Measurements from ENCODE around the gene PERM1.
"Not testable (repeated sequence)": the region's sequence is repeated elsewhere in the genome, so short reads cannot be mapped to it uniquely, and the experiment has no call there.

PERM1 gene

DNA sequence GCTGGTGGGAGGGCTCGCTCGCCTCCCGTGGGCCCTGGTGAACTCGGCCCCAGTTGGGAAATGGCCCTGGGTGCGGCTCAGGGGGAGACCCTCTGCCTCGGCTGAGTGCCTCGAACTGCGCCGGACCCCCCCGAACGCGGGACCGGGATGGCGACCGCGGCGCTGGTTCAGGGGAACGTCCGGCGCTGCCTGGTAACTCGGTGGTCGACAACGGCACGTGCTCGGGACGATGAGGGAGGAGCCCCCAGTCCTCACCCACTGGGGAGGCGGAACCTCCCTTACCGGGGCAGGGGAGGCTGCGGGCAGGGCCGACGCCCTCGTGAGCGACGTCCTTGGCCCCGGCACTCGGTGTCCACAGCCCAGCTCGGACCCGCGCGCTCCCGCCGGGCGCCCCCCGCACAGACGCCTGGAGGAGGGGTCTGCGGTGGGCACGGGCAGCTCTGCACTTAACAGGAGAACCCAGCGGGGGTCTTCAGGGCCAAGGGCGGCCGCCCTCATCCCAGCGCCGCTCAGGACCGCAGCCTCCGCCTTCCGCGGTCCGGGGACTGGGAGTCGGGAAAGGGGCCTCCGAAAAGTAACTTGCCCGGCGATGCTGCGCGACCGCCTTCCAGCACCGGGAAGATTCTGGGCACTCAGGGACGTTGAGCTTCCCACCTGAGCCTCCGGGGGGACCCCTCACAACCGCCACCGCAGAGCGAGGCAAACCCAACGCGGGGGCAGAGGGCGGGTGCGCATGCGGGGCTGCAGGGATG lies 16.3 kb upstream of the PERM1 start:
- no peak for DNase-seq

DNA sequence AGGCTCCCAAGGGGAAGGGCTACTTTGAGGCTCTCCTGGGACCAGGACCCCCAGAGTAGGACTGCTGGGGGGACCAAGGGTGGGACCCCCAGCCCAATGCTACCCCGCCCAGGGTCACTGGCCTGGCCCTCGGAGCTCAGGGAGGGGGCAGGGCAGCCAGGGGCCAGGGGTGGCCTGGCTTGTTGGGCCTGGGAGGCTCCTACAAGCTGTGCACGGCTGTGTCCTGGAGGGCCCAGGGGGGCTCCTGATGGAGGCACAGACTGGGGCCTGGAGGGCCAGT lies 15.8 kb upstream of the PERM1 start:
- DNase-seq = no peak

DNA sequence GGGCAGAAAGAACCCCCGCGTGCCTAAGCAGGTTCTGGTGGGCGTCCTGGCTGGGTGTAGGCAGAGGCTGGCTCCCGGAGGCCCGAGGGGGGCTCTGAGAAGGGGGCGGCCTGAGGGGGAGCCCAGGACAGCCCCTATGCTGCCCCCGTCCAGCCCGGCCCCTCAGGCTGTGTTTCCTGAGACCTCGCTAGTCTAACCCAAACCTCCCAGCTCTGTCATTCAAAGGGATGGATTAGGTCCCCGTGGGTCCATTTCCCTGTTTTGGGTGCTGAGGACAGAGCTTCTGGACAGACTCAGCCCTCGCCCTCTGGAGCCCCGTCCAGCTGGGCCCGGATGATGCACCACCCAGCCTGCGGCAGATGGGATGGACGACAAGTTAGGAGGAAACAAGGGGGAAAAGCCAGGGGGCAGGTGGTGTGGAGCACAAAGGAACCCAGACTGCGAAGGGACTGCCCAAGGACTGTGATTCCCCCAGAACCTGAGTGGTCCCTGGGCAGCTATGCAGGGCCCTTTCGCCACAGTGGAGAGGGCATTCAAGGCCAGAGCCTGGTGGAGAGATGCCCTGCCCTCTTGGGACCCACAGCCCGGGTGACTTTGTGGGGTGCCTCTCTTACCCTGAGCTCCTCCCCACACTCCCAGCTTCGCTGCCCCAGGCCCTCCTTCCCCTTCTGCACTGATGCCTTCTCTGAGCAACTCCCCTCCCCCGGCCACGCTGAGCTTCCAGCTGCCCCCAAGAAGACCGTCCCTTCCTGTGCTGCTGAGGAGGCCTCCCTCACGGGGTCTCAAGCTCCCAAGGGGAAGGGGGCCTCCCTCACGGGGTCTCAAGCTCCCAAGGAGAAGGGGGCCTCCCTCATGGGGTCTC lies 15.2 kb upstream of the PERM1 start:
- no peak for DNase-seq

DNA sequence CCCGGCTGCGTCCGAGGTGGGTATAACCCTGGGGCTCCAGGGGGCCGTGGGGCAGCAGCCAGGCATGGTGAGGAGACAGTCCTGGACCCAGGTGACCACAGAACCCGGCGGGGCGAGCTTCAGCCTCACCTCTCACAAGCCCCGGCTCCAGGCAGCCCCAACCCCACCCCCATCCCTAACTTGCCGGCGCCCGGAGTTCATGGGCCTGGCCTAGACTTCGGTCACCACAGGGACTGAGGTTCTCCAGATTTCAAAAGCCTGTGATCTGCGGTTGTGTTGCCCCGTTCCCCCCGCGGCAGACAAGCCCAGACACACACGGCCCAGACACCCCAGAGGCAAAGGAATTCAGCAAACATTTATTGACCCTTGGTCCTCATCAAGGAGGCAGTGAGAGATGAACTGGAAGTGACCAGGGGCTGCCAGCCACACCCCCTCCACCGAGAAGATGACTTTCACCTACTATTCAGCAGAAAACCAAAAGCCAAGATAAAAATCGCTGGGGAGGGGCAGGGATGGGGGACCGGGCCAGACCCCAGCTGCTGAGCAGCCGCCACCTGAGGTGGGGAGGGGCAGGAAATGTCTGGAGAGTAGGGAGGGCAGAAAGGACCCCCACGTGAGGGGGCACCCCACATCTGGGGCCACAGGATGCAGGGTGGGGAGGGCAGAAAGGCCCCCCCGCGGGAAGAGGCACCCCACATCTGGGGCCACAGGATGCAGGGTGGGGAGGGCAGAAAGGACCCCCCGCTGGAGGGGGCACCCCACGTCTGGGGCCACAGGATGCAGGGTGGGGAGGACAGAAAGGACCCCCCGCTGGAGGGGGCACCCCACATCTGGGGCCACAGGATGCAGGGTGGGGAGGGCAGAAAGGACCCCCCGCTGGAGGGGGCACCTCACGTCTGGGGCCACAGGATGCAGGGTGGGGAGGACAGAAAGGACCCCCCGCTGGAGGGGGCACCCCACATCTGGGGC lies 14.1 kb upstream of the PERM1 start:
- DNase-seq = no peak

DNA sequence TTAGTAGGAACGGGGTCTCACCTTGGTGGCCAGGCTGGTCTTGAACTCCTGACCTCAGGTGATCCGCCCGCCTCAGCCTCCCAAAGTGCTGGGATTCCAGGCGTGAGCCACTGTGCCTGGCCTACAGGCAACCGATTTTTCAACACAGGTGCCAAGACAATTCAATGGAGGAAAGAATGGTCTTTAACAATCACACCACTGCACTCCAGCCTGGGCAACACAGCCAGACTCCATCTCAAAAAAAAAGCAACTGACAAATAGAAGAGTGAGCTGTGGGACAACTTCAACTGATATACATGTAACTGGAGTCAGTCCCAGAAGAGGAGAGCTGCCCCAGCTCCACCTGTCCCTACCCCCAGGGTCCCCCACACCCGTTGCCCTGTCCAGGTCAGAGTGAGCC lies 12.7 kb upstream of the PERM1 start:
- DNase-seq = not testable (repeated sequence)

DNA sequence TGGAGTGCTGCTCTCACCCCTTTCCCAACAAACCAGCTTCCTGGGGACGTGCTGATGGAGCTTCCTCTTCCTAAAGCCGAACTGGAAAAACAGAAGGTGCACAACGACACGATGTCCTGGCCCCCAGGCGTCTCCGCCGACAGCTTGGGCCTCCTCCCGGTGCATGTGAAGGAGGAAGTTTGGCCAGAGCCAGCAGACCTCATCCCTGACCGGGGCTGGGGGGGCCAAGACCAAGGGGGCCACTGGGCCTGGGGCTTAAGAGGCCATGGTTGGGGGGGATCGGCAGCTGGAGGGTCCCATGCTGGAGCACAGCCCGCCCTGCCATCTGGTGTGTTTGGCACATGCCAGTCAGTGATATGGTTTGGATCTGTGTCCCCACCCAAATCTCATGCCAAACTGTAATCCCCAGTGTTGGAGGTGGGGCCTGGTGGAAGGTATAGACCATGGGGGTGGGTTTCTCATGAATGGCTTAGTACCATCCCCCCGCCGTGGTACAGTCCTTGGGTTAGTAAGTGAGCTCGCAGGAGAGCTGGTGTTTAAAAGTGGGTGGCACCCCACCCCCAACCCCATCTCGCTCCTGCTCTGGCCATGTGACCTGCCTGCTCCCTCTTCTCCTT lies 11.6 kb upstream of the PERM1 start:
- no peak for DNase-seq

DNA sequence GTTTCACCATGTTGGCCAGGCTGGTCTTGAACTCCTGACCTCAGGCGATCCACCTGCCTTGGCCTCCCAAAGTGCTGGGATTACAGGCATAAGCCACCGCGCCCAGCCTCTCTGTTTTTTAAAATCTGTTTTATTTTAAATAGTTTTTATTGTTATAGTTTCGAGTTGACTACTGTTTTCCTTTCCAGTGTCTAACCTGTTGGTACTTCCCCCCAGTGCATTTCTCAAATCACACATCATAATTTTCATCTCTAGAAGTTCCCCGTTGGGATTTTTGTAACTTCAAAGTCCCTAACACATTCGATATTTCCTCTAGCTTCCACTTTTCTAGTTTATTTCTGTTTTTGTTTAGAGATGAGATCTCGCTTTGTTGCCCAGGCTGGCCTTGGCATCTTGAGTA lies 10.5 kb upstream of the PERM1 start:
- no peak for DNase-seq

DNA sequence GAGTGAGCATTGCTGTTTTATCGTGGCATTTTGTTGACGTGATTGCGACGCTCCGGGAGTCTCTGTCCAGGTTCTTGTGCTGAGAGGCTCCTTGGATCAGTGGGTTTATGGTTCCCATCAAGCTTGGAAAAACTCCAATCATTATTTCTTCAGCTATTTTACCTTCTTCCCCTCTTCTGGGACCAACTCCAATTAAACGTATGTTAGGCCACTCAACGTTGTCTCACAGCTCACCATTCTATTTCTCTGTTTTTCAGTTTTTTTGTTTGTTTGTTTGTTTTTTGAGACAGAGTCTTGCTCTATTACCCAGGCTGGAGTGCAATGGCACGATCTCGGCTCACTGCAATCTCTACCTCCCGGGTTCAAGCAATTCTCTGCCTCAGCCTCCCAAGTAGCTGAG lies 10.0 kb upstream of the PERM1 start:
- DNase-seq = no peak

DNA sequence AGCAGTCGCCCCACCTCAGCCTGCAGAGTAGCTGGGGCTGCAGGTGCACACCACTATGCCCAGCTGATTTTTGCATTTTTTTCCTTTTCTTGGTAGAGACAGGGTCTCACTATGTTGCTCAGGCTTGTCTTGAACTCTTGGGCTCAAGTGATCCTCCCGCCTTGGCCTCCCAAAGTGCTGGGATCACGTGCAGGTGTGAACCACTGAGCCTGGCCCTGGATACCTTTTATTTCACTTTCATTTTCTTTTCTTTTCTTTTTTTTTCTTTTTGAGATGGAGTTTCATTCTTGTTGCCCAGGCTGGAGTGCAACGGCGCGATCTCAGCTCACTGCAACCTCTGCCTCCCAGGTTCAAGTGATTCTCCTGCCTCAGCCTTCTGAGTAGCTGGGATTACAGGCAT lies 9.4 kb upstream of the PERM1 start:
- not testable (repeated sequence) for DNase-seq

DNA sequence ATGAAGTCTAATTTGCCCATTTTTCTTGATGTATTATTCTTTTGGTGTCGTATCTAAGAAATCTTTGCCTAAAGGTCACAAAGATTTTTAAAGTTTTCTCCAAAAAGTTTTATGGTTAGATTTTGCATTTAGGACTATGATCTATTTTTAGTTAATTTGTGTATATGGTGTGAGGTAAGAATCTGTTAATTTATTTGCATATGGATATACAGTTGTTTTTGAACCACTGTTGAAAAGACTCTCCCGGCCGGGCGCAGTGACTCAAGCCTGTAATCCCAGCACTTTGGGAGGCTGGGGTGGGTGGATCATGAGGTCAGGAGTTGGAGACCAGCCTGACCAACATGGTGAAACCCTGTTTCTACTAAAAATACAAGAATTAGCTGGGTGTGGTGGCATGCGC lies 6.2 kb upstream of the PERM1 start:
- not testable (repeated sequence) for DNase-seq

DNA sequence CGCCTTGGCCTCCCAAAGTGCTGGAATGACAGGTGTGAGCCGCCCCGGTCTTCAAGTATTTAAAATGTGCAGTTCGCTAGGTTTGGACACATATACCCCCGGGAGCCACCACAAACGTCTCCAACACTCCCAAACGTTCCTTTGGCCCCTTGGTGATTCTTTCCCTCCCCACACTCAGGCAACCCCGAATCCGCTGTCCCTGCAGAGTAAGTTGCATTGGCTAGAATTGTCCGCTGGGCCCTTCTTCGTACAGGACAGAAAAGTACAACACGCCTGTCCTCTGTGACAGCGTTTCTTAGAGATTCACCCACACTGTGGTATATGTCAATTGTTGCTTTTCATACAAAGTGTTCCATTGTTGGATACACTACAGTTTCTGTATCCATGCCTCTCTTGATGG lies 3.2 kb upstream of the PERM1 start:
- DNase-seq = no peak

DNA sequence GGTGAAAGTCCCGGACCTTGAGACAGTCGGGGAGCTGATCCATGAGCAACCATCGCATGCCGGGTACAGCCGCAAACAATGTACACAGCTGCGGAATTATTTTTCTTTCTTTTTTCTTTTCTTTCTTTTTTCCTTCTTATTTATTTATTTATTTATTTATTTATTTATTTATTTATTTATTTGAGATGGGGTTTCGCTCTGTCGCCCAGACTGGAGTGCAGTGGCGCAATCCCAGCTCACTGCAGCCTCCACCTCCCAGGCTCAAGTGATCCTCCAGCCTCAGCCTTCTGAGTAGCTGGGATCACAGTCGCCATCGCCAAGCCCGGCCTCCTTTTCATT lies 2.6 kb upstream of the PERM1 start:
- DNase-seq = no peak

DNA sequence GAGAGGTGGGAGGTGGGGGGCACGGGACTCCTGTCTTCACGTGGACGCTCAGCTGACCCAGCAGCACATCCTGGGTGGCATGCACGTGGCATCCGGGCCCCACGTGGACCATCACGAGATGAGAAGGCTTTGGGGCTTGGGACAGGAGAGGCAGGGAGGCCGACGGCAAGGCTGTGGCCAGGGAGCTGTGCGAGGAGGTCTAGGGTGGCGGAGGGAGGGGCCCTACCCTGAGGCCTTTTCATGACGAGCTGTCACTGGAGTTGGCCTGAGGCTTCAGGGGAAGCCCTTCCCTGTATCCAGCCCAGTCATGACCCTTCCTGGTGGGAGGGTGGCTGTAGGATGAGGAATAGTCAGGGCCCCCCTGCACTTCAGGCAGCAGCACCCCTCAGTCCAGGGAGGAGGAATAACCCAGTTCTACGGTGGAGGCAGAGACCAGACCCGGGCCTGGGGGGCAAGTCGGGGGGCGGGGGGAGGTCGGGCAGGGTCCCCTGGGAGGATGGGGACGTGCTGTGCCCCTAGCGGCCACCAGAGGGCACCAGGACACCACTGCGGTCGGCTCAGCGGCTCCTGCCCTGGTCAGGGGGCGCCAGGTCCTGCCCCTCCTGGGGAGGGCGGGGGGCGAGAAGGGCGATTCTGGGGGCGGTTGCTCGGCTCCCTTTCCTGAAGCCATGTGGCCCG lies 2.0 kb upstream of the PERM1 start:
- peak; percentile 19 for DNase-seq

DNA sequence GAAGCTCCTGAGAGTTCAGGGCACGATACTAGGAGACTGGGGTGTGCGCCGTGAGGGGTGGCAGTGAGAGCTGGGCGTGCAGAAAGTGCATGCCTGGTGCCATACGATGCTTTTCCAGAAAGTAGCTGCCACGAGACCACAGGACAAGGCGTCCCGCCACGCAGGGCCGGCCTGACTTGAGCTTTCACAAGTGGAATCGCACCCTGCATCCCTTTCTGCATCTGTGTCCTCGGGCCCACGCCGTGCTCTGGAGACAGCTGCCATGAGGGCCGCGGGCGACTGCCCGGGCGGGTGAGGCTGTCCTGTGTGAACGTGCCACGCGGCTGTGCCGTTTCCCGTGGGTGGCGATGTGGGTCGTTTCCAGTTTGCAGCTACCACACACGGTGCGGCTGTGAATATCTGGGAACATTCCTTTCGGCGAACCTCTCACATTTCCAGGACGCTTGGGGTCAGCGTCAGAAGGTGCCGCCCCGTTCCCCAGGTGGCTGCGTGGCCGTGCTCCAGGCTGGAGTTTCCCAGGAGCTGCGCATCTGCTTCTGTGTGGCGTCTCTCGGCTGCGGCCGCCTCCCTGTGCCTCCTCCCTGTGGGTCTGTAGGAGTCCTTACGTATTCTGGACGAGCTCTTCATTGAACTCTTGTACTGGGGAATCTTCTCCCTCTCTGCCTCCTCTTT lies 1.0 kb upstream of the PERM1 start:
- no peak for DNase-seq

DNA sequence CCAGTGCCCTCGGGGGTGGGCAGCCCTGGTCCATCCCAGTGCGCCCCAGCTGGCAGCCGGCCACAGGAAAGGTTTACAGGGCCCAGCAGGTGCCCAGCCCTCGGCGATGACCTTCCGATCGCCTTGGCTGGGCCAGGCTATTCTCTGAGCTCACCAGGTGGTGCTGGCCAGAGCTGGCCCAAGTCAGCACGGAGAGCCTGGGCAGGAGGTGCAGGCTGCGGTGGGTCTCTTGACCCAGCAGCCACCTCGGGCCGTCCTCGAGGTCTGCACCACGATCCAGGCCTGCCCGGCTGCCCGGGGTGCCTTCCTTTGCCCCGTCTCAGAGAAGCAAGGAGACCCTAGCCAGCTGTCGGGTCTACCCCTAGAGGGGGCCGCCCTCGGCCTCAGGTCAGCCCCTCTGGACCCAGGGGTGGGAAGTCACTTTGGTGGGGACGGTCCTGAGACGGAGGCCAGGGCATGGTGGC lies 370 bp downstream of the PERM1 start:
- no peak for DNase-seq

DNA sequence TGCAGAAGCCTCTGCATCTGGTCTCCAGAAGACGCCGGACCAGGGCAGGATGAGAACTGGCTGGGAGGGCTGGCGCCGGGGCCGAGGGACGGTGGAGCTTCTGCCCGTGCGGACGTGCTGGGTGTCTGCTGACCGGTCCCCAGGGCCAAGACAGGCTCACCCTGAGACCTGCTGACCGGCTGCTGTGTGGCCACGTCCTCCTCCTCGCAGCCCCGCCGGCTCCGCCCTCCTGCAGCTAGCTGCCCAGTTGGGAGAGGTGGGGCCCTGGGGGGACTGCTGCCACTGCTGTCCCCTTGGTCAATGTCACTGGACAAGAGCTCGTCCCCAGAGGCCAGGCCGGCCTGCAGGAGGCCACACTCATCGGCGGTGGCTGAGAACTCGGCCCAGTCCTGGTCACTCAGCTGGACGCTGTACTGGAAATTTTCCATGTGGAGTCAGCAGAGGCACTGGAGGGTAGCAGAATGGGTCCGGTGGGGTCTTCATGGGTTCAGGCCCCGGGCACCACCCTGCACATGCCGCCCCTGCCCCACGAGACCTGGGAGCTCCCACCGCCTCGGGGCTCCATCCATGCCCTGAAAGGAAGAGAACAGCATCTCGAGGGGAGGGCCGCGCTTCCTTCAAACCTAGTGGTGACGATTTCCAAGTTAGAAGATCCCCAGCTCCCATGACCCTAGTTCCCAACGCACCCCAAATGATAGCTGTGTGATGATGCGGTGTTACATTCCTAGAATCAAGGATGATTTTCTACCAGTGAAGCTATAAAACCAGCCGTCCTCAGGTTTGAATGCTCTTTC lies 1.1 kb downstream of the PERM1 start:
- no peak for DNase-seq

DNA sequence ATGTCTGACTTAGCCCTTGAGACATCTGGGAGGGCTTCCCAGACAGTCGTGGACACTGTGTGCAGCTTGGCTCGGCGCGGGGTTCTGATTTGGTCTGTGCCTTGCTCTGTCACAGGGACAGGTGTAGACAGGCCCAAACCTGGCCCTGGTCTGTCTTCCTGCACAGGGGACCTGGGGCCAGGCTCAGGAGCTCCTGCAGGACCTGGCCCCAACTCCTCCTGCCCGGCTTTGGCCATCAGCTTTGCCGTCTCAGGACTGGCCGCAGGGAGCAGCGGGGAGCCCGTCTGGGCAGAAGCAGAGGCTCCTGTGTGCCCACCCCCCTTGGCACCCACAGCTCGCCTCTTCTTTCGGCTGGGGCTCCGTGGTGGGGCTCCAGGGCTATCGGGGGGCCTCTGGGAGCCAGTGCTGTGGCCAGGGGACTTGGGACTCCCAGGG lies 1.7 kb downstream of the PERM1 start:
- no peak for DNase-seq

DNA sequence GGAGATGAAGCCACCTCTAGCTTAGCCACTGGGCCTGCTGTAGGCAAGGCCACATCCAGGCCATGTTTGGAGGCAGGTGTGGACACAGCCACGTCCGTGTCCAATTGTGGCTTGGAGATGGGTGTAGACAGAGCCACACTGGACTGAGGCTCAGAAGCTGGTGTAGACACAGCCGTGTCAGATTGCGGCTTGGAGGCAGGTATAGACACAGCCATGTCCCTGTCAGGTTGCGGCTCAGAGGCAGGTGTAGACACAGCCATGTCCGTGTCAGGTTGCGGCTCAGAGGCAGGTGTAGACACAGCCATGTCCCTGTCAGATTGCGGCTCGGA lies 2.2 kb downstream of the PERM1 start:
- DNase-seq = no peak

DNA sequence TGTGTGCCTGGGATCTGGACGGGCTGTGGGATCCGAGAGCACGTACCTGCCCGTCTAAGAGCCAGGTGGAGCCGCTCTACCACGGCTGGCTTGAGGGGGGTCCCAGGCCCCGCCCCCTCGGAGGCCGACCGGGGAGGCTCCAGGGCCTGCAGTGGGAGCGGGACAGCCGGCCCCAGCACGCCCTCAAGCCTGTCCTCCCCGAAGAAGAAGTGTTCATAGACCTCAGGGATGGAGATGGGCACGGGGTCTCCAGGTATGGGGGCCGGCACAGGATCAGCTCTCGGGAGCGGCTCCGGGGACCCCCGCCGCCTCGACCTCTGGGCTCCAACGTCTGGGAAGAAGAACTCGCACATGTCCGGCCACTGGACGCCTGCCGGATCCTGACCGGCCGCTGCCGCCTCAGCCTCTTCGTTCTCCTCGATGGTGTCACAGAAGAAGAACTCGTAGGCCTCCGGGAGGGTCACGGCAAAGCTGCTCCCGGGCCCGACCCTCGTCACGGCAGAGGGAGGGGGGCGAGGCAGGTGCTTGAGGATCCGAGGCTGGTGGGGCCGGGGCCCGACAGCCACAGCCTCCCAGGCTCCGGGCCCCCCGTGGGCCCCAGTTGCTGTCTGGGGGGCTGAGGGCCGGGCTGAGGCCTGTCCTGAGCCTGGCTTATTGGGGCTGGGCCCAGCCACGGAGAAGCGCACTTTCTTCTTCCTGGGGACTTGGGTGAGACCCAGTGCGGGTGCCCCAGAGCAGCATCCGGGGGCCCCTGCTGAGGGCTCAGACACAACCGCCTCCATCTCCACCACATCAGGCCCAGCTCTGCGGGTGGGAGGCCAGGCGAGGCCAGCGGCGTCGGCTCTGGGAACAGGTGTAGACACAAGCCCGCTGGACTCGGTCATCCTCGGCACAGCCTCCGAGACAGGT lies 2.8 kb downstream of the PERM1 start:
- DNase-seq = no peak
